ENCODE data around the gene TSPEAR.
"Not testable (repeated sequence)": the region's sequence is repeated elsewhere in the genome, so short reads cannot be mapped to it uniquely, and the experiment has no call there.

Gene TSPEAR

GRCh38 chr21:44511938-44512275 lies 199.5 kb downstream of the TSPEAR start:
- no peak for DNase-seq

DNA sequence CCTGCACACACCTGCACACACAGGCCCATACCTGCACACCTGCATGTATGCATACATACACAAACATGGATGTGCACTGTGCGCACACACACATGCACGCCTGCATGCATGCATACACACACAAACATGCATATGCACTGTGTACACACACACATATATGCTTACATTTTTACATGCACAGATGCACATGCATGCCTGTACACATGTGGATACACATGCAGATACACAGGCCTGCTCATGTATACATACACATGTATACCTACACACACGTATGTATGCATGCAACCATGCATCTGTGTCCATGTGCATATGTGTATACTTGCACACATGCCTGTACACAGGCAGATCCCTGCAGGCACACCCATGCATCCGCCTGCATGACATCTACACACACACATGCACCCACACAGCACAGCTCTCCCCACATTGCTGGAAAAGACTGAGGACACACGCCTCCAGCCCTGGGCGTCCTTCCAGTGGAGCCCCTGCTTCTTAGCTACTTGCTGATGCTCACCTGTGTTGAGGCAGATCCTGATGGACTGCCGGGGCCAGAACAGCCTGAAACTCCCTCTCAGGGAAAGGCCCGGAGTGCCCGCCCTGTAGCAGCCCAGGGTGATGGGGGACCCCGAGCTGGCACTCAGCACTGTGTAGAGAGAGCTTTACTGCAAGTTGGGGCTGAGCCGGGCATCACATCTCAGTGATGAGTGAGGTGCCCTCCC lies 200.0 kb downstream of the TSPEAR start:
- DNase-seq = no peak

DNA sequence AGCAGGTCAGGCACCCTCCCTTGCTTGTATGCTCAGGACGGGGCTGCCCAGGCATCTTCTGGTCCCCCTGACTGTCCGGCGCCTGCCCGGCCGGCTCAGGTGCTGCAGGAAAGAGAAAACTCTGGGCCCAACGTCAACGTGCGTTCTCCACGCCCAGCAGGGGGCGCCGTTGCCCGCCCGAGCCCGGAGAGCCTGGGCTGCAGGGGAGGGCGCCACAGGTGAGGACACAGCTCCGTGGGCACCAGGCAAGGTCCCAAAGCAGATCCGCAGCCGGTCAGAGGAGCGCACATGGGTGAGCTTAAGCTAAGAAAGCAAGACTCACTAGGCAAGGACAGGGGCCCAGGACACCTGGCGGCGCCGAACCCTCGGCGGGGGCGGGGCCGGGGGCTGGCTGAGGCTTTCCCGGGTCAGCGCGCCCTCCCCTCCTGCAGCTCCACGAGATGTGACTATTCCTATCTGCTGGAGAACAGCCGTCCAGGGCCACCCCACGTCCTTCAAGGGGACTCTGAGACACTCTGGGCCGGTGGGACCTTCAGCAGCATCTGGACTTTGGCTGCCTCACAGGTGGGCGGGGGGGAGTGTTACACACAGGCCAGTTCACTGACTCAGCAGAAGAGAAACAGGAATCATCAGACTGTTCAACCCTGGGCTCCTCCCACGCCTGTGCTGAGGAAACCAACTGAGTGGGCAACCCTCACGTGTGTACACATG lies 200.7 kb downstream of the TSPEAR start:
- DNase-seq = no peak

DNA sequence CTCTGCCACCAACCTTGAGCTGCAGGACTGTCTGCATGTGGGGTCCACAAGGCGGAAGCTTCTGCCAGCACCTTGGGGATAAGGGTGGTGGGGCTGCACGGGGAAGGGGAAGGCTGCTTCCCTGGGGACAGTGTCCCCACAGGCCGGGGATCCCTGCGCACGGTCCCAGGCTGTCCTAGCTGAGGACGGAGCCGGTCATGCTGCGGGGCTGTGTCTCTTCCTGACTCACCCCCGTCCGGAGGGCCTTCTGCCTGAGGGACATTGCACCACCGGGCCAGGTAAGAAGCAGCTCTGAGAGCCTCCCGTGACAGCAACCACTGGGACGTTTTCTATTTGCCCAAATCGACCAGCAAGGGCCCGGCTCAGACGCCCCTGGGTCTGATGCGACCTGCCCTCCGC lies 201.3 kb downstream of the TSPEAR start:
- DNase-seq = no peak

- DNase-seq = no peak
Observed at GRCh38 chr21:44509539-44509938, 201.8 kb downstream of the TSPEAR start.

DNA sequence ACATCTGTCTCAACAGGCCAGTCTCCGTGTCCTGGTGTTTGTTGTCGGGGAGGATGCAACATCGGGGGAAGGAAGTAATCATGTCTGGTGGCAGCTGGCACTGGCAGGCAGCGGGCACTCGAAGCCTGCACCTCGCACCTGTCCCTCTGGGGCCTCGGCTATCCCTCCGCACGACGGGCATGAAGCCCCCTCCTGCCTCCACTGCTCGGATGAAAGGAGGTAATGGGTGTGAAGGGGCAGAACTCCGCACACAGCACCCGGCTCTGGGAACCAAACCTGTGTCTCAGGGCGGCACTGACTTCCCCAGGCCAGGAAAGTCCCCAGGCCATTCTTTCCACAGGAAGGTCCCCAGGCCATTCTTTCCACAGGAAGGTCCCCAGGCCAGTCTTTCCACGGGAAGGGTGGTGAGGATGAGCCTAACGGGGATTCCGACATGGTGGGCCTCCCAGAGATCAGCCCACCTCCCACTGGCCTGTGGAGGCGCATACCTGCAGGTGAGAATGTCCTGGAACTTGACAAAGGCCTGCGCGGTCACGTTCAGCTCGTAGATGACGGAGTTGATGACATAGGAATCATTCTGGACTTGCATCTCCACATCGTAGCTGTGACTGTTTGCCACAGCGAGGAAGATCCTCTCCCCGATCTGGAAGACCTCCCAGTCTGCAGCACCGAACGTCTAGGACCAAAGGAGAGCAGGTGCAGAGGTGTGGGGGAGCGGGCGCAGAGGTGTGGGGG lies 202.5 kb downstream of the TSPEAR start:
- no peak for DNase-seq

GRCh38 chr21:44508426-44508710 lies 203.0 kb downstream of the TSPEAR start:
- DNase-seq = no peak

GRCh38 chr21:44507673-44508425 lies 203.5 kb downstream of the TSPEAR start:
- no peak for DNase-seq

GRCh38 chr21:44506279-44507255 lies 204.8 kb downstream of the TSPEAR start:
- DNase-seq = no peak

- DNase-seq = no peak
Observed at GRCh38 chr21:44505673-44506278, 205.6 kb downstream of the TSPEAR start.

GRCh38 chr21:44503901-44504399 lies 207.4 kb downstream of the TSPEAR start:
- DNase-seq = peak; percentile 14

- not testable (repeated sequence) for DNase-seq
Observed at GRCh38 chr21:44503006-44503889, 208.1 kb downstream of the TSPEAR start.

- no peak for DNase-seq
Observed at GRCh38 chr21:44502171-44502958, 209.0 kb downstream of the TSPEAR start.

GRCh38 chr21:44500111-44500510 lies 211.3 kb downstream of the TSPEAR start:
- no peak for DNase-seq

DNA sequence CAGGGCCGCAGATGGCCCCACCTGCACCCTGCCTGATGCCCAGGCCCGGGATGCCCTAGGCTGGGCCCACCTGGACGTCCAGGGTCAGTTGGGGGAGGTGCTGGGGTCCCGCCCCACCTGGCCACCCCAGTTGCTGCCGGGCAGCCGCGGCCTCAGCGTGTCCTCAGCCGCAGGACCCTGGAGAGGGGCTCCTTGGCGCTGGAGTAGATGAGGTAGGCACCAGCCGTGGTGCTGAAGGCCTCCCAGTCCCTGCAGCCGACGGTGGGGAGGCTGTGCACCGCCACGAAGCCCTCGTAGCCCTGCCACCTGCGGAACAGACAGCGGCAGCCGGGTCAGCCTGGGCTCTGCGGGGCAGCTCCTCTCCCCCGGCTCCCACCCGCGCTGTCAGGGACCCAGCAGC lies 211.7 kb downstream of the TSPEAR start:
- DNase-seq = no peak

DNA sequence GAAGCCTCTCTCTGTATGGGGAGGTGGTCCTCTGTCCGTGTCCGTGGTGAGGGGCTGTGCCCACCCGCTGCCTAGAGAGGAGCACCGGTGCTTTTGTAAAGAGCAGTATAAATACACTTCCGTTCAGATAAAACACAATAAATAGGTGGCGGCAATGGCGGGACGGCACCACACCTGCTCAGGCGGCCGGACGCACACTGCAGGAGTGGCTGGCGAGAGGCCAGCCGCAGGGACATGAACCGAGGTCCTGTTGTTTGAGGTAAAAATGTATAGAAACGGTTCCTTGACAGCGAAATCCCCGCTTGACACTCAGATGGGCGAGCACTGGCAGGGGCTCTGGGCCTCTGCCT lies 212.2 kb downstream of the TSPEAR start:
- DNase-seq = no peak

DNA sequence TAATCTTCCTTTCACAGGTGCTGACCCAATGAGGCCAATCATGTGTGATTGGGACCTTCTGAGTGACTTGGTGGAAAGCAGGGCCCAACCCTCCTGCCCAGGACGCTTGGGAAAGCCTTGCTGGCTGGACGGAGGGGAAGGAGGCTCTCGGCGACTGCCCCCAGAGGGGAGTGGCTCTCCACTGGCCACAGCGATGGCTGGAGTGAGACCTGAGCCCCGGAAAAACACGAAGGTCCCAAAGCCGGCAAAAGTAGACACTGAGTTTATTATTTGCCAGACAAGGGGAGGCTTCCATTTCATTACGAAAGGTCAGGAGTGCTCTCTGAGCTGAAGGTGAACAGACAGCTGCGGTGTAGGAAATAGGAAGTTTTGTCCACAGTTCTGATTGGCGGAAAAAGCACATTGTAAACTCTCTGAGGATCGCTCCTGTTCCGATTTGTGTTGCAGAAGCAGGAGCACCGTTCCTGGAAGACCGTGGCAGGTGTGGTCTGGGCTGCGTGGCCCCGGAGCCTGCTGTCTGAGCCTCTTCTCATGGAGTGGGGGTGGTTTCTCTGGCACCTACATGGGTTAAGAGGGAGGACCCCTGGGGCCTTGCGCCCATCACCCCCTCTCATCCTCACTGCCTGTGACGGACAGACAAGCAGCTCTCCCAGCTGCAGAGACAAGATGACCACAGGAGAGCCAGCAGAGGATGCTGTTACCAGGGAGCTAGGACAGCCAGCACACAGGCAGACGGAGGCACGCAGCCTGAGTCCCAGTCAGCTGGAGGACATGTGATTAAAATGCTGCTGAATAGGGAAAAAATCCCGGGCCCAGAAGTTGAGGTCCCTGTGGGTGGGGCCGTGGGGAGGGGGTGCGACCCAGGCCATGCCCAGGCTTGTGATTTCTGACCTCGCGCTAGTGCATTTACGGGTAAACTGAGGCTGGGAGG lies 212.8 kb downstream of the TSPEAR start:
- no peak for DNase-seq

- DNase-seq = no peak
Observed at GRCh38 chr21:44497703-44498126, 213.7 kb downstream of the TSPEAR start.
